ENCODE data around the gene ASIC2. TPM values are rescaled to one million over a fixed set of nuclear protein-coding genes. Genes with fewer than 3 reads are reported as not detected.

Gene ASIC2
- total and polyA plus RNA-seq, 2 experiments from 2014 or later = 0.52 to 2.8 TPM

DNA sequence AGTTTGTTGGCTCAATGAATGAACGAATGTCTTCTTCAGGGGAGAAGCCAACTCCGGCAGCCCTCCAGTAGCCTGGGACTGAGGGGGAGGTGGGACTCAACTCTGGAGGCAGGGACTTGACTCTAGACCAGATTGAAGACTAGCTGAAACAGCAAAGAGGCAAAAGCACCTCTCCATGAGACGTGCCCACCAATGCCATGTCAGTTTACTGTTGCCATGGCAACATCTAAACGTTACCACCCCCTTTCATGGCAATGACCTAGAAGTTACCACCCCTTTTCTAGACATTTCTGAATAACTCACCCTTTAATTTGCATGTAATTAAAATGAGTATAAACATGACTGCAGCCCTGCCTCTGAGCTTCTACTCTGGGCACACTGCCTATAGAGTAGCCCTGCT, 91.8 kb downstream of the ASIC2 start (continued):
- TF ChIP-seq, protein P1, sequence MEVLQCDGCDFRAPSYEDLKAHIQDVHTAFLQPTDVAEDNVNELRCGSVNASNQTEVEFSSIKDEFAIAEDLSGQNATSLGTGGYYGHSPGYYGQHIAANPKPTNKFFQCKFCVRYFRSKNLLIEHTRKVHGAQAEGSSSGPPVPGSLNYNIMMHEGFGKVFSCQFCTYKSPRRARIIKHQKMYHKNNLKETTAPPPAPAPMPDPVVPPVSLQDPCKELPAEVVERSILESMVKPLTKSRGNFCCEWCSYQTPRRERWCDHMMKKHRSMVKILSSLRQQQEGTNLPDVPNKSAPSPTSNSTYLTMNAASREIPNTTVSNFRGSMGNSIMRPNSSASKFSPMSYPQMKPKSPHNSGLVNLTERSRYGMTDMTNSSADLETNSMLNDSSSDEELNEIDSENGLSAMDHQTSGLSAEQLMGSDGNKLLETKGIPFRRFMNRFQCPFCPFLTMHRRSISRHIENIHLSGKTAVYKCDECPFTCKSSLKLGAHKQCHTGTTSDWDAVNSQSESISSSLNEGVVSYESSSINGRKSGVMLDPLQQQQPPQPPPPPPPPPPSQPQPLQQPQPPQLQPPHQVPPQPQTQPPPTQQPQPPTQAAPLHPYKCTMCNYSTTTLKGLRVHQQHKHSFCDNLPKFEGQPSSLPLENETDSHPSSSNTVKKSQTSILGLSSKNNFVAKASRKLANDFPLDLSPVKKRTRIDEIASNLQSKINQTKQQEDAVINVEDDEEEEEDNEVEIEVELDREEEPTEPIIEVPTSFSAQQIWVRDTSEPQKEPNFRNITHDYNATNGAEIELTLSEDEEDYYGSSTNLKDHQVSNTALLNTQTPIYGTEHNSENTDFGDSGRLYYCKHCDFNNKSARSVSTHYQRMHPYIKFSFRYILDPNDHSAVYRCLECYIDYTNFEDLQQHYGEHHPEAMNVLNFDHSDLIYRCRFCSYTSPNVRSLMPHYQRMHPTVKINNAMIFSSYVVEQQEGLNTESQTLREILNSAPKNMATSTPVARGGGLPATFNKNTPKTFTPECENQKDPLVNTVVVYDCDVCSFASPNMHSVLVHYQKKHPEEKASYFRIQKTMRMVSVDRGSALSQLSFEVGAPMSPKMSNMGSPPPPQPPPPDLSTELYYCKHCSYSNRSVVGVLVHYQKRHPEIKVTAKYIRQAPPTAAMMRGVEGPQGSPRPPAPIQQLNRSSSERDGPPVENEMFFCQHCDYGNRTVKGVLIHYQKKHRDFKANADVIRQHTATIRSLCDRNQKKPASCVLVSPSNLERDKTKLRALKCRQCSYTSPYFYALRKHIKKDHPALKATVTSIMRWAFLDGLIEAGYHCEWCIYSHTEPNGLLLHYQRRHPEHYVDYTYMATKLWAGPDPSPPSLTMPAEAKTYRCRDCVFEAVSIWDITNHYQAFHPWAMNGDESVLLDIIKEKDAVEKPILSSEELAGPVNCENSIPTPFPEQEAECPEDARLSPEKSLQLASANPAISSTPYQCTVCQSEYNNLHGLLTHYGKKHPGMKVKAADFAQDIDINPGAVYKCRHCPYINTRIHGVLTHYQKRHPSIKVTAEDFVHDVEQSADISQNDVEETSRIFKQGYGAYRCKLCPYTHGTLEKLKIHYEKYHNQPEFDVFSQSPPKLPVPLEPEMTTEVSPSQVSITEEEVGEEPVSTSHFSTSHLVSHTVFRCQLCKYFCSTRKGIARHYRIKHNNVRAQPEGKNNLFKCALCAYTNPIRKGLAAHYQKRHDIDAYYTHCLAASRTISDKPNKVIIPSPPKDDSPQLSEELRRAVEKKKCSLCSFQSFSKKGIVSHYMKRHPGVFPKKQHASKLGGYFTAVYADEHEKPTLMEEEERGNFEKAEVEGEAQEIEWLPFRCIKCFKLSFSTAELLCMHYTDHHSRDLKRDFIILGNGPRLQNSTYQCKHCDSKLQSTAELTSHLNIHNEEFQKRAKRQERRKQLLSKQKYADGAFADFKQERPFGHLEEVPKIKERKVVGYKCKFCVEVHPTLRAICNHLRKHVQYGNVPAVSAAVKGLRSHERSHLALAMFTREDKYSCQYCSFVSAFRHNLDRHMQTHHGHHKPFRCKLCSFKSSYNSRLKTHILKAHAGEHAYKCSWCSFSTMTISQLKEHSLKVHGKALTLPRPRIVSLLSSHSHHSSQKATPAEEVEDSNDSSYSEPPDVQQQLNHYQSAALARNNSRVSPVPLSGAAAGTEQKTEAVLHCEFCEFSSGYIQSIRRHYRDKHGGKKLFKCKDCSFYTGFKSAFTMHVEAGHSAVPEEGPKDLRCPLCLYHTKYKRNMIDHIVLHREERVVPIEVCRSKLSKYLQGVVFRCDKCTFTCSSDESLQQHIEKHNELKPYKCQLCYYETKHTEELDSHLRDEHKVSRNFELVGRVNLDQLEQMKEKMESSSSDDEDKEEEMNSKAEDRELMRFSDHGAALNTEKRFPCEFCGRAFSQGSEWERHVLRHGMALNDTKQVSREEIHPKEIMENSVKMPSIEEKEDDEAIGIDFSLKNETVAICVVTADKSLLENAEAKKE (CRISPR knock-in tag; IDR thresholded peaks at IDR 0.05) = no peak
- TF ChIP-seq CREB1 (CRISPR knock-in tag; IDR thresholded peaks at IDR 0.05; ENCODE audit: low read depth) (no peak), NANOG (IDR thresholded peaks at IDR 0.05; ENCODE audit: borderline replicate concordance) (no peak), EZH2phosphoT487 (IDR thresholded peaks at IDR 0.05; ENCODE audit: unreplicated experiment) (no peak)
- TF ChIP-seq, protein P2, sequence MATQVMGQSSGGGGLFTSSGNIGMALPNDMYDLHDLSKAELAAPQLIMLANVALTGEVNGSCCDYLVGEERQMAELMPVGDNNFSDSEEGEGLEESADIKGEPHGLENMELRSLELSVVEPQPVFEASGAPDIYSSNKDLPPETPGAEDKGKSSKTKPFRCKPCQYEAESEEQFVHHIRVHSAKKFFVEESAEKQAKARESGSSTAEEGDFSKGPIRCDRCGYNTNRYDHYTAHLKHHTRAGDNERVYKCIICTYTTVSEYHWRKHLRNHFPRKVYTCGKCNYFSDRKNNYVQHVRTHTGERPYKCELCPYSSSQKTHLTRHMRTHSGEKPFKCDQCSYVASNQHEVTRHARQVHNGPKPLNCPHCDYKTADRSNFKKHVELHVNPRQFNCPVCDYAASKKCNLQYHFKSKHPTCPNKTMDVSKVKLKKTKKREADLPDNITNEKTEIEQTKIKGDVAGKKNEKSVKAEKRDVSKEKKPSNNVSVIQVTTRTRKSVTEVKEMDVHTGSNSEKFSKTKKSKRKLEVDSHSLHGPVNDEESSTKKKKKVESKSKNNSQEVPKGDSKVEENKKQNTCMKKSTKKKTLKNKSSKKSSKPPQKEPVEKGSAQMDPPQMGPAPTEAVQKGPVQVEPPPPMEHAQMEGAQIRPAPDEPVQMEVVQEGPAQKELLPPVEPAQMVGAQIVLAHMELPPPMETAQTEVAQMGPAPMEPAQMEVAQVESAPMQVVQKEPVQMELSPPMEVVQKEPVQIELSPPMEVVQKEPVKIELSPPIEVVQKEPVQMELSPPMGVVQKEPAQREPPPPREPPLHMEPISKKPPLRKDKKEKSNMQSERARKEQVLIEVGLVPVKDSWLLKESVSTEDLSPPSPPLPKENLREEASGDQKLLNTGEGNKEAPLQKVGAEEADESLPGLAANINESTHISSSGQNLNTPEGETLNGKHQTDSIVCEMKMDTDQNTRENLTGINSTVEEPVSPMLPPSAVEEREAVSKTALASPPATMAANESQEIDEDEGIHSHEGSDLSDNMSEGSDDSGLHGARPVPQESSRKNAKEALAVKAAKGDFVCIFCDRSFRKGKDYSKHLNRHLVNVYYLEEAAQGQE (IDR thresholded peaks at IDR 0.05; ENCODE audit: unreplicated experiment) = no peak

DNA sequence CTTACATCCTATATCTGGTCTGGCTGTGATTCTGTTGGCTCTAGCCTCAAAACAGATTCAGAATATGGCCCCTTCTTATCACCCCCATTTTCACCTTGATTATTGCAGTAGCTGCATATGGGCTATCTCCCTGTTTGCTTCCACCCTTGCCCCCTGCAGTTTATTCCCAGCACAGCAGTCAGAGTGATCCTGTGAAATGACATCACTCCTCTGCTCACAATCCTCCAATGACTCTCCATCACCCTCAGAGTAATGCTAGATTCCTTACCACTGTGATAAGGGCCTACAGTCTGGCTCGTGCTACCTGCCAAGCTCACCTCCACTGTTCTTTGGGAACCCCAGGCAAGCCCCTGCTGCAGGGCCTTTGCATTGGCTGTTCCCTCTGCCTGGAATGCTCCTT, 92.5 kb downstream of the ASIC2 start:
- Mint-ChIP-seq H3K4me1 (peaks cover 11% of the 10 kb centered on the region), H3K9me3 (no peaks in the 10 kb centered on the region), H3K4me3 (no peak overlapping the region), H3K27me3 (ENCODE audit: insufficient read depth, low read depth, poor library complexity) (peaks cover 31% of the 10 kb centered on the region), H3K27ac (no peak overlapping the region), H3K36me3 (ENCODE audit: low read depth) (no peaks in the 10 kb centered on the region)
- Histone ChIP-seq H3K27ac (ENCODE audit: low read depth) (no peak overlapping the region), H3K4me3 (no peak overlapping the region), H2AFZ (no peak overlapping the region), H3K9me2 (ENCODE audit: insufficient read depth) (no peaks in the 10 kb centered on the region), H3K36me3 (ENCODE audit: insufficient read depth) (no peaks in the 10 kb centered on the region; the same call in 1 of the 2 replicates), H3K4me2 (no peak overlapping the region), H3K79me2 (replicated peaks; ENCODE audit: insufficient read depth) (no peaks in the 10 kb centered on the region), H4K20me1 (replicated peaks; ENCODE audit: insufficient read depth) (no peaks in the 10 kb centered on the region), H3K27me3 (ENCODE audit: insufficient read depth) (peaks cover 49% of the 10 kb centered on the region), H3F3A (replicated peaks; ENCODE audit: low read depth) (no peaks in the 10 kb centered on the region), H3K4me1 (ENCODE audit: insufficient read depth) (no peaks in the 10 kb centered on the region)
- DNase-seq (ENCODE audit: low spot score) = peak; percentile 56
- TF ChIP-seq ZNF114 (CRISPR knock-in tag; IDR thresholded peaks at IDR 0.05) = no peak
- TF ChIP-seq JUNB (IDR thresholded peaks at IDR 0.05; ENCODE audit: unreplicated experiment) = no peak
- no peak for TF ChIP-seq EZH2phosphoT487 (IDR thresholded peaks at IDR 0.05; ENCODE audit: unreplicated experiment)
- no peak for TF ChIP-seq NANOG (IDR thresholded peaks at IDR 0.05; ENCODE audit: borderline replicate concordance)
- TF ChIP-seq ZNF331 (CRISPR knock-in tag; IDR thresholded peaks at IDR 0.05; ENCODE audit: low read depth) = no peak
- TF ChIP-seq, protein P3, sequence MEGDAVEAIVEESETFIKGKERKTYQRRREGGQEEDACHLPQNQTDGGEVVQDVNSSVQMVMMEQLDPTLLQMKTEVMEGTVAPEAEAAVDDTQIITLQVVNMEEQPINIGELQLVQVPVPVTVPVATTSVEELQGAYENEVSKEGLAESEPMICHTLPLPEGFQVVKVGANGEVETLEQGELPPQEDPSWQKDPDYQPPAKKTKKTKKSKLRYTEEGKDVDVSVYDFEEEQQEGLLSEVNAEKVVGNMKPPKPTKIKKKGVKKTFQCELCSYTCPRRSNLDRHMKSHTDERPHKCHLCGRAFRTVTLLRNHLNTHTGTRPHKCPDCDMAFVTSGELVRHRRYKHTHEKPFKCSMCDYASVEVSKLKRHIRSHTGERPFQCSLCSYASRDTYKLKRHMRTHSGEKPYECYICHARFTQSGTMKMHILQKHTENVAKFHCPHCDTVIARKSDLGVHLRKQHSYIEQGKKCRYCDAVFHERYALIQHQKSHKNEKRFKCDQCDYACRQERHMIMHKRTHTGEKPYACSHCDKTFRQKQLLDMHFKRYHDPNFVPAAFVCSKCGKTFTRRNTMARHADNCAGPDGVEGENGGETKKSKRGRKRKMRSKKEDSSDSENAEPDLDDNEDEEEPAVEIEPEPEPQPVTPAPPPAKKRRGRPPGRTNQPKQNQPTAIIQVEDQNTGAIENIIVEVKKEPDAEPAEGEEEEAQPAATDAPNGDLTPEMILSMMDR (conservative IDR thresholded peaks at IDR 0.05; ENCODE audit: low read depth in 2 of 2) = peak; percentile 29 to 31; a peak in 3 of 4 replicates
- TF ChIP-seq CREB1 (CRISPR knock-in tag; IDR thresholded peaks at IDR 0.05; ENCODE audit: low read depth) = peak; percentile 36; the same call in 1 of the 2 replicates
- TF ChIP-seq EZH2 (IDR thresholded peaks at IDR 0.05; ENCODE audit: low read depth, unreplicated experiment) = no peak
- no peak for TF ChIP-seq STAT1 (IDR thresholded peaks at IDR 0.05; ENCODE audit: unreplicated experiment)
- ATAC-seq = peak; percentile 78
